GM12878 (cell line): Measurements from ENCODE around the gene RPRML.

Experiments used
- ATF3 ChIP-seq: IDR thresholded peaks from 2 replicates; pipeline ENCODE4 v1.6.1; 2011; ENCODE audit warnings: low read depth, mild to moderate bottlenecking, low read length, moderate library complexity, borderline replicate concordance; ENCODE audit errors: extremely low read depth
- BHLHE40 ChIP-seq, 2 experiments: fragments of 450-650 bp in 1 of 2; IDR thresholded peaks; 2 replicates each; pipeline ENCODE4 v1.6.1; 2011 to 2017; ENCODE audit warnings: low read depth in 2 of 2, borderline replicate concordance in 1 of 2, improper control_type of control experiment in 1 of 2, low read length in 1 of 2, mild to moderate bottlenecking in 1 of 2
- EED ChIP-seq: sonication (generic); IDR thresholded peaks from 2 replicates; pipeline ENCODE4 v1.6.1; 2016; ENCODE audit warnings: antibody characterized with exemption, low read depth
- GABPA ChIP-seq: IDR thresholded peaks from 2 replicates; pipeline ENCODE4 v1.6.1; 2014; ENCODE audit warnings: antibody characterized with exemption, low read depth, mild to moderate bottlenecking, inconsistent platforms
- JUND ChIP-seq: IDR thresholded peaks from 2 replicates; pipeline ENCODE4 v1.6.1; 2012; ENCODE audit warnings: low read depth, mild to moderate bottlenecking, low read length, improper control_type of control experiment, moderate library complexity
- POLR2A ChIP-seq: IDR thresholded peaks from 2 replicates; pipeline ENCODE4 v1.6.1; 2011; ENCODE audit warnings: low read depth, mild to moderate bottlenecking, low read length
- RAD21 ChIP-seq: IDR thresholded peaks from 2 replicates; pipeline ENCODE4 v1.6.1; 2011; ENCODE audit warnings: mild to moderate bottlenecking, low read depth, low read length, moderate library complexity; ENCODE audit not compliant: insufficient read depth
- RFX5 ChIP-seq: IDR thresholded peaks from 2 replicates; pipeline ENCODE4 v1.6.1; 2011; ENCODE audit warnings: low read depth, low read length, improper control_type of control experiment
- SMC3 ChIP-seq: IDR thresholded peaks from 2 replicates; pipeline ENCODE4 v1.6.1; 2011; ENCODE audit warnings: low read length, improper control_type of control experiment, borderline replicate concordance
- TCF12 ChIP-seq: IDR thresholded peaks from 2 replicates; pipeline ENCODE4 v1.6.1; 2011; ENCODE audit warnings: low read depth, mild to moderate bottlenecking, low read length

- TF ChIP-seq POLR2A = no peak
- no peak for TF ChIP-seq RAD21
- TF ChIP-seq GABPA = no peak
- no peak for TF ChIP-seq TCF12
- TF ChIP-seq JUND = no peak
- TF ChIP-seq SMC3 = no peak
- TF ChIP-seq EED = no peak
- TF ChIP-seq BHLHE40 (IDR thresholded peaks at IDR 0.05; ENCODE audit: borderline replicate concordance in 1 of 2, low read depth in 2 of 2, low read length in 1 of 2) = no peak
- TF ChIP-seq RFX5 = no peak
- no peak for TF ChIP-seq ATF3
These were observed 7.3 kb downstream of the RPRML start for GRCh38 chr17:46971647-46972300.
